ENCODE measurements around the gene MTM1. TPM values are rescaled to one million over a fixed set of nuclear protein-coding genes. Genes with fewer than 3 reads are reported as not detected.

Gene MTM1
- total and polyA plus RNA-seq, 2 experiments from 2014 or later: 8.1 to 8.9 TPM

GRCh38 chrX:150680974-150681373 is 112.6 kb downstream of the MTM1 start:
- H3K36me3 ChIP-seq (ENCODE audit: low read depth): no peaks in the 10 kb centered on the region
- H3K9ac ChIP-seq: no peak overlapping the region
- H3F3A ChIP-seq (ENCODE audit: insufficient read depth): no peaks in the 10 kb centered on the region
- no peaks in the 10 kb centered on the region for H3K9me2 ChIP-seq (ENCODE audit: insufficient read depth)
- 75 to 83% methylated on average over 7 of the region's 7 CpGs for WGBS, 2 experiments (ENCODE audit: low coverage in 1 of 2, low lambda C conversion rate in 2 of 2, missing lambda C conversion rate in 2 of 2)
- H3K4me2 ChIP-seq (ENCODE audit: unreplicated experiment): no peak overlapping the region
- in situ Hi-C loops (cut with MboI): no loop called here
- H4K20me1 ChIP-seq (ENCODE audit: insufficient read depth): no peaks in the 10 kb centered on the region
- no peak overlapping the region for H2AFZ ChIP-seq
- no peak for TF ChIP-seq EZH2 (IDR thresholded peaks at IDR 0.05; ENCODE audit: insufficient read depth, poor library complexity, severe bottlenecking)
- no peak for TF ChIP-seq EZH2phosphoT487 (IDR thresholded peaks at IDR 0.05; ENCODE audit: insufficient read depth, low read depth)
- no peaks in the 10 kb centered on the region for H3K4me1 ChIP-seq (ENCODE audit: insufficient read depth)
- no peaks in the 10 kb centered on the region for H3K27me3 ChIP-seq (replicated peaks; ENCODE audit: insufficient read depth)
- no peaks in the 10 kb centered on the region for H3K79me2 ChIP-seq (ENCODE audit: insufficient read depth)
- no peak overlapping the region for H3K4me3 ChIP-seq
- peak; percentile 31 for DNase-seq
- no peaks in the 10 kb centered on the region for H3K9me3 ChIP-seq (ENCODE audit: low read depth)
- H3K27ac ChIP-seq: no peak overlapping the region

DNA sequence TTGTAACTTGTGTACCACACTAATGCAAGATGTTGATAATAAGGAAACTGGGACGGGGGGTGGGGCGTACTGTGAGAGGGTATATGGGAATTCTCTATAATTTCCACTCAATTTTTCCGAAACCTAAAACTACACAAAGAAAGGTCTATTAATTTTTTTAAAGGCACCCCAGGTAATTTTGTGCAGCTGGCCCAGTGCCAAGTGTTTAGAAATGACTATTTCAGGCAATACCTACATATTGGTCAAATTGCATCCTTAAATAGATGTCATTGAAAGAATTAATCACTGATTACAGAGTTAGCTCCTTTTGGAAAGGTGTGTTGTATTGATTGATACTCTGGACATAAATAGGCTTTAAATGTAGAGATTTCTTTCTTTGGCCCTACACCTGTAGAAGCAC is 114.7 kb downstream of the MTM1 start:
- H3K4me1 ChIP-seq (ENCODE audit: insufficient read depth): peaks cover under 1% of the 10 kb centered on the region
- no peaks in the 10 kb centered on the region for H3K36me3 ChIP-seq (ENCODE audit: low read depth)
- H3K4me2 ChIP-seq (ENCODE audit: unreplicated experiment): no peak overlapping the region
- H3K27me3 ChIP-seq (replicated peaks; ENCODE audit: insufficient read depth): no peaks in the 10 kb centered on the region
- no peak overlapping the region for H3K4me3 ChIP-seq
- TF ChIP-seq EZH2 (IDR thresholded peaks at IDR 0.05; ENCODE audit: insufficient read depth, poor library complexity, severe bottlenecking): no peak
- no peak for TF ChIP-seq EZH2phosphoT487 (IDR thresholded peaks at IDR 0.05; ENCODE audit: insufficient read depth, low read depth)
- in situ Hi-C loops (cut with MboI): no loop called here
- no peaks in the 10 kb centered on the region for H3K9me2 ChIP-seq (ENCODE audit: insufficient read depth)
- H3K27ac ChIP-seq: no peak overlapping the region
- no peaks in the 10 kb centered on the region for H4K20me1 ChIP-seq (ENCODE audit: insufficient read depth)
- H2AFZ ChIP-seq: no peak overlapping the region
- H3K9me3 ChIP-seq (ENCODE audit: low read depth): no peaks in the 10 kb centered on the region
- 62 to 67% methylated on average over 3 of the region's 3 CpGs for WGBS, 2 experiments (ENCODE audit: low coverage in 1 of 2, low lambda C conversion rate in 2 of 2, missing lambda C conversion rate in 2 of 2)
- peaks cover 1% of the 10 kb centered on the region; the same call in 1 of the 2 replicates for H3F3A ChIP-seq (ENCODE audit: insufficient read depth)
- H3K9ac ChIP-seq: no peak overlapping the region
- DNase-seq: no peak
- no peaks in the 10 kb centered on the region for H3K79me2 ChIP-seq (ENCODE audit: insufficient read depth)

- no peaks in the 10 kb centered on the region for H3K36me3 ChIP-seq (ENCODE audit: low read depth)
- no peak overlapping the region for H3K4me2 ChIP-seq (ENCODE audit: unreplicated experiment)
- no peaks in the 10 kb centered on the region for H4K20me1 ChIP-seq (ENCODE audit: insufficient read depth)
- peaks cover 7% of the 10 kb centered on the region; the same call in 1 of the 2 replicates for H3F3A ChIP-seq (ENCODE audit: insufficient read depth)
- WGBS, 2 experiments (ENCODE audit: low coverage in 1 of 2, low lambda C conversion rate in 2 of 2, missing lambda C conversion rate in 2 of 2): 24 to 32% methylated on average over 7 of the region's 7 CpGs
- no peaks in the 10 kb centered on the region for H3K79me2 ChIP-seq (ENCODE audit: insufficient read depth)
- no peak overlapping the region for H3K9ac ChIP-seq
- peak; percentile 56 for DNase-seq
- H2AFZ ChIP-seq: no peak overlapping the region
- no peaks in the 10 kb centered on the region for H3K9me3 ChIP-seq (ENCODE audit: low read depth)
- no peak overlapping the region for H3K4me3 ChIP-seq
- in situ Hi-C loops (cut with MboI): no loop called here
- no peak for TF ChIP-seq EZH2 (IDR thresholded peaks at IDR 0.05; ENCODE audit: insufficient read depth, poor library complexity, severe bottlenecking)
- no peak for TF ChIP-seq EZH2phosphoT487 (IDR thresholded peaks at IDR 0.05; ENCODE audit: insufficient read depth, low read depth)
- no peaks in the 10 kb centered on the region for H3K27me3 ChIP-seq (replicated peaks; ENCODE audit: insufficient read depth)
- H3K4me1 ChIP-seq (ENCODE audit: insufficient read depth): peaks cover 6% of the 10 kb centered on the region
- H3K9me2 ChIP-seq (ENCODE audit: insufficient read depth): no peaks in the 10 kb centered on the region
- no peak overlapping the region for H3K27ac ChIP-seq
These were observed 115.2 kb downstream of the MTM1 start for GRCh38 chrX:150683536-150684146.

DNA sequence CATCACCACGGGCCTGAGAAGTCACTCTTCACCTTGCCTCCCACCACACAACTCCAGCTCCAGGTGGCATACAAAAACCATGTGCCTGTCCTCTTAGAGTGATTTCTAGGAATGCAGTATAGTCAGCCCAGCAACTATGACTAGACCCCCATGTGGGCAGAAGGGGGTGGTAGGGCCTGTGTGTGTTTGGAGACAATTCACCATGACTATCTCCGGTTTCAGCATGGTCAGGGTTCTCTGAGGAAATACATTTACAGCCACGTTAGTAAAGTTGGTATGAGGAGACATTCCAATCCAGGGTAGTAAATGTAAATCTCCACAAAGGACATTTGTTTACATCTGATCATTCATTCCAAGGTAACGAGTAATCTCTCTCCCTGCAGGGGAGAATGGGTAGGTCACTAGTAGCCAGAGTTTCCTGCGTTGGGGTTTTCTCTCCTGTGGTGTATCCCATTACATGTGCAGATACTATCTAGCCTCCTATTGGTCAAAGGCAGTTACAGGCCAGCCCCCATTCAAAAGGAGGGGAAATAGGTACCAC is 120.6 kb downstream of the MTM1 start:
- no peak overlapping the region for H3K4me3 ChIP-seq
- peak overlapping the region; percentile 40 for H3K4me2 ChIP-seq (ENCODE audit: unreplicated experiment)
- peaks cover 3% of the 10 kb centered on the region for H3K9me3 ChIP-seq (ENCODE audit: low read depth)
- no peaks in the 10 kb centered on the region for H3K27me3 ChIP-seq (replicated peaks; ENCODE audit: insufficient read depth)
- H3K4me1 ChIP-seq (ENCODE audit: insufficient read depth): peaks cover 16% of the 10 kb centered on the region
- H3K79me2 ChIP-seq (ENCODE audit: insufficient read depth): no peaks in the 10 kb centered on the region
- no peaks in the 10 kb centered on the region for H4K20me1 ChIP-seq (ENCODE audit: insufficient read depth)
- TF ChIP-seq EZH2 (IDR thresholded peaks at IDR 0.05; ENCODE audit: insufficient read depth, poor library complexity, severe bottlenecking): no peak
- TF ChIP-seq EZH2phosphoT487 (IDR thresholded peaks at IDR 0.05; ENCODE audit: insufficient read depth, low read depth): no peak
- in situ Hi-C loops (cut with MboI): no loop called here
- DNase-seq: peak; percentile 86
- H3K36me3 ChIP-seq (ENCODE audit: low read depth): no peaks in the 10 kb centered on the region
- H3K27ac ChIP-seq: peak overlapping the region; percentile 84
- H2AFZ ChIP-seq: no peak overlapping the region
- peaks cover 31% of the 10 kb centered on the region for H3F3A ChIP-seq (ENCODE audit: insufficient read depth)
- 5 to 6% methylated on average over 4 to 5 of the region's 5 CpGs for WGBS, 2 experiments (ENCODE audit: low coverage in 1 of 2, low lambda C conversion rate in 2 of 2, missing lambda C conversion rate in 2 of 2)
- peak overlapping the region; percentile 48 for H3K9ac ChIP-seq
- H3K9me2 ChIP-seq (ENCODE audit: insufficient read depth): no peaks in the 10 kb centered on the region

Measured in GM23248 (cell line).